Liver (tissue), 9 donors: Measurements from ENCODE around the gene SLC31A1. TPM values are rescaled to one million over a fixed set of nuclear protein-coding genes. Genes with fewer than 3 reads are reported as not detected.

Experiments
- DNase-seq: peaks from one replicate; pipeline ENCODE4 v3.0.0-alpha.2; 2017; ENCODE audit warnings: low spot score
- H3K27ac ChIP-seq, 2 donors: one replicate each; pipeline ENCODE4 v1.7.0; 2013; ENCODE audit warnings: inconsistent platforms in 2 of 2, low read length in 2 of 2, control low read depth in 1 of 2, low read depth in 1 of 2, mild to moderate bottlenecking in 1 of 2
- H3K27me3 ChIP-seq, 4 donors: one replicate each; pipeline versions ENCODE4 v1.6.1 to v1.7.0; 2013; ENCODE audit warnings: low read length in 3 of 4, inconsistent platforms in 1 of 4, mild to moderate bottlenecking in 1 of 4, moderate library complexity in 1 of 4; ENCODE audit not compliant: control insufficient read depth in 4 of 4, insufficient read depth in 4 of 4
- H3K36me3 ChIP-seq, 4 donors: one replicate each; pipeline versions ENCODE4 v1.6.1 to v1.7.0; 2013; ENCODE audit warnings: low read length in 3 of 4, mild to moderate bottlenecking in 3 of 4, low read depth in 1 of 4, moderate library complexity in 1 of 4; ENCODE audit not compliant: control insufficient read depth in 4 of 4, insufficient read depth in 3 of 4
- H3K4me1 ChIP-seq, 4 donors: one replicate each; pipeline versions ENCODE4 v1.6.1 to v1.7.0; 2013; ENCODE audit warnings: low read length in 3 of 4, mild to moderate bottlenecking in 3 of 4, moderate library complexity in 1 of 4; ENCODE audit not compliant: control insufficient read depth in 4 of 4, insufficient read depth in 4 of 4
- H3K4me3 ChIP-seq, 3 donors: one replicate each; pipeline versions ENCODE4 v1.6.1 to v1.7.0; 2013; ENCODE audit warnings: low read length in 3 of 3, control low read depth in 1 of 3, low read depth in 1 of 3, mild to moderate bottlenecking in 1 of 3
- H3K9ac ChIP-seq, 2 donors: one replicate each; pipeline ENCODE4 v1.7.0; 2013; ENCODE audit warnings: low read length in 2 of 2, mild to moderate bottlenecking in 2 of 2, moderate library complexity in 2 of 2, control low read depth in 1 of 2, low read depth in 1 of 2
- H3K9me3 ChIP-seq, 4 donors: one replicate each; pipeline versions ENCODE4 v1.6.1 to v1.7.0; 2013; ENCODE audit warnings: low read length in 3 of 4; ENCODE audit not compliant: control insufficient read depth in 4 of 4
- ATF3 ChIP-seq: IDR thresholded peaks from 2 replicates; pipeline ENCODE4 v1.6.1; 2016; ENCODE audit warnings: antibody characterized with exemption
- CTCF ChIP-seq: fragments of 150-350 bp; IDR thresholded peaks from 2 replicates; pipeline ENCODE4 v1.5.1; 2017; ENCODE audit warnings: improper control_type of control experiment, low read depth, low read length; ENCODE audit not compliant: missing input control
- EGR1 ChIP-seq, 2 donors: IDR thresholded peaks; 2 replicates each; pipeline ENCODE4 v1.6.1; 2016 to 2018; ENCODE audit warnings: antibody characterized with exemption in 2 of 2, low read depth in 2 of 2
- FOXA1 ChIP-seq: IDR thresholded peaks from 2 replicates; pipeline ENCODE4 v1.6.1; 2016; ENCODE audit warnings: antibody characterized with exemption
- FOXA2 ChIP-seq: IDR thresholded peaks from 2 replicates; pipeline ENCODE4 v1.6.1; 2016; ENCODE audit warnings: antibody characterized with exemption
- GABPA ChIP-seq, 2 donors: IDR thresholded peaks in 1 of 2; conservative IDR thresholded peaks in 1 of 2; 2 replicates each; pipeline ENCODE4 v1.6.1; 2016; ENCODE audit warnings: antibody characterized with exemption in 2 of 2, mild to moderate bottlenecking in 1 of 2, moderate library complexity in 1 of 2
- HNF4A ChIP-seq, 2 donors: conservative IDR thresholded peaks; 2 replicates each; pipeline ENCODE4 v1.6.1; 2016; ENCODE audit warnings: antibody characterized with exemption in 2 of 2, mild to moderate bottlenecking in 2 of 2
- HNF4G ChIP-seq: IDR thresholded peaks from 2 replicates; pipeline ENCODE4 v1.6.1; 2016; ENCODE audit warnings: antibody characterized with exemption
- JUND ChIP-seq, 2 donors: IDR thresholded peaks; 2 replicates each; pipeline ENCODE4 v1.6.1; 2016; ENCODE audit warnings: antibody characterized with exemption in 2 of 2
- MAX ChIP-seq: IDR thresholded peaks from 2 replicates; pipeline ENCODE4 v1.6.1; 2016; ENCODE audit warnings: antibody characterized with exemption
- NR2F2 ChIP-seq: IDR thresholded peaks from 2 replicates; pipeline ENCODE4 v1.6.1; 2016; ENCODE audit warnings: antibody characterized with exemption
- RAD21 ChIP-seq, 2 donors: IDR thresholded peaks; 2 replicates each; pipeline ENCODE4 v1.6.1; 2016; ENCODE audit warnings: antibody characterized with exemption in 2 of 2, mild to moderate bottlenecking in 2 of 2
- REST ChIP-seq: IDR thresholded peaks from 2 replicates; pipeline ENCODE4 v1.6.1; 2016; ENCODE audit warnings: antibody characterized with exemption, mild to moderate bottlenecking
- RXRA ChIP-seq, 2 donors: IDR thresholded peaks; 2 replicates each; pipeline ENCODE4 v1.6.1; 2017 to 2018; ENCODE audit warnings: antibody characterized with exemption in 2 of 2, mild to moderate bottlenecking in 1 of 2
- SP1 ChIP-seq: IDR thresholded peaks from 2 replicates; pipeline ENCODE4 v1.6.1; 2018; ENCODE audit warnings: antibody characterized with exemption, mild to moderate bottlenecking
- TAF1 ChIP-seq: conservative IDR thresholded peaks from 2 replicates; pipeline ENCODE4 v1.6.1; 2016; ENCODE audit warnings: antibody characterized with exemption, mild to moderate bottlenecking
- YY1 ChIP-seq: IDR thresholded peaks from 2 replicates; pipeline ENCODE4 v1.6.1; 2016; ENCODE audit warnings: antibody characterized with exemption, mild to moderate bottlenecking
- ZBTB33 ChIP-seq: IDR thresholded peaks from 2 replicates; pipeline ENCODE4 v1.6.1; 2016; ENCODE audit warnings: antibody characterized with exemption
- WGBS: extraction: QIAGEN DNeasy Blood & Tissue Kit; methylation state at CpG from one replicate; pipeline ENCODE4 v1.1.7; 2013; 5-methylcytosine and 5-hydroxymethylcytosine counted together
- polyA plus RNA-seq, 2 donors: library from polyadenylated mRNA; stranded (reverse) in 1 of 2; unstranded in 1 of 2; fragments of 200-250 nt in 1 of 2; fragments of >200 nt in 1 of 2; fragmentation: Nextera tagmentation in 1 of 2; extraction: Ambion mirVana in 1 of 2; gene quantifications; one replicate each; pipeline versions ENCODE4 v1.2.1 to v1.2.3, GENCODE V29; 2013 to 2015
- total RNA-seq, 2 donors: library from RNA; depleted of rRNA; stranded (reverse); fragments of >200 nt; gene quantifications; one replicate each; pipeline ENCODE4 v1.2.3, GENCODE V29; 2014
- donor health status: healthy.
- donor health status: healthy.
- donor health status: healthy.
- donor health status: healthy.
- donor health status: healthy.

SLC31A1 gene
- total and polyA plus RNA-seq, 4 donors, result 26.6 to 96.2 (median 44.9) TPM

- Histone ChIP-seq H3K9me3 (no peaks in the 10 kb centered on the region), H3K4me1 (no peaks in the 10 kb centered on the region), H3K4me3 (no peak overlapping the region), H3K36me3 (peaks cover 6 to 81% (median 70%) of the 10 kb centered on the region in 4 donors), H3K9ac (no peak overlapping the region), H3K27ac (no peak overlapping the region), H3K27me3 (no peaks in the 10 kb centered on the region)
- WGBS, result 97% methylated on average over 2 of the region's 2 CpGs
- TF ChIP-seq JUND (IDR thresholded peaks at IDR 0.05) (no peak), EGR1 (IDR thresholded peaks at IDR 0.05; ENCODE audit: low read depth in 2 of 2) (no peak), RAD21 (IDR thresholded peaks at IDR 0.05) (no peak), RXRA (IDR thresholded peaks at IDR 0.05) (no peak), HNF4A (conservative IDR thresholded peaks at IDR 0.05) (no peak), MAX (no peak), SP1 (no peak), REST (no peak), CTCF (no peak), NR2F2 (no peak), GABPA (IDR thresholded peaks at IDR 0.05 in 1 of 2, conservative IDR thresholded peaks at IDR 0.05 in 1 of 2) (no peak), TAF1 (no peak), ATF3 (no peak), FOXA2 (no peak), YY1 (no peak), FOXA1 (no peak), HNF4G (no peak)
- no peak for DNase-seq
Measured at GRCh38 chr9:113177251-113177650, 44.1 kb upstream of the SLC31A1 start.

GRCh38 chr9:113178087-113178486, 43.3 kb upstream of the SLC31A1 start:
- H3K4me3 ChIP-seq, result no peak overlapping the region
- H3K9me3 ChIP-seq, result no peaks in the 10 kb centered on the region
- no peak for TF ChIP-seq ZBTB33
- no peak for TF ChIP-seq RXRA (IDR thresholded peaks at IDR 0.05)
- TF ChIP-seq ATF3, result no peak
- no peak for TF ChIP-seq REST
- H3K27me3 ChIP-seq, result no peaks in the 10 kb centered on the region
- peaks cover 8 to 81% (median 71%) of the 10 kb centered on the region in 4 donors for H3K36me3 ChIP-seq
- no peak overlapping the region for H3K9ac ChIP-seq
- no peak for DNase-seq
- WGBS, result 95% methylated on average over 1 of the region's 1 CpG
- no peak overlapping the region for H3K27ac ChIP-seq
- no peaks in the 10 kb centered on the region for H3K4me1 ChIP-seq
